Stomach (tissue), 4 donors: ENCODE measurements around the gene KLHL24.

Experiments used
- CTCF ChIP-seq, 7 experiments: fragments of 450-650 bp in 4 of 7; fragments of 200-600 bp in 3 of 7; sonication (generic) in 3 of 7; IDR thresholded peaks; one replicate each; pipeline ENCODE4 v1.5.1; 2016 to 2019; ENCODE audit warnings: antibody characterized with exemption in 7 of 7, control low read depth in 2 of 7, mild to moderate bottlenecking in 1 of 7
- EP300 ChIP-seq: sonication (generic); formaldehyde crosslinking; IDR thresholded peaks from one replicate; pipeline ENCODE4 v1.6.1; 2017; ENCODE audit warnings: antibody characterized with exemption
- POLR2A ChIP-seq, 4 donors: fragments of 450-650 bp; IDR thresholded peaks; one replicate each; pipeline ENCODE4 v1.6.1; 2016; ENCODE audit warnings: antibody characterized with exemption in 4 of 4, control low read depth in 2 of 4, mild to moderate bottlenecking in 1 of 4, moderate library complexity in 1 of 4

GRCh38 chr3:183730361-183730760, 94.9 kb downstream of the KLHL24 start:
- TF ChIP-seq CTCF (IDR thresholded peaks at IDR 0.05) (no peak), POLR2A (IDR thresholded peaks at IDR 0.05) (no peak), EP300 (no peak)
